GM12873 (cell line): ENCODE measurements around the gene TRPM4.
A peak's percentile ranks its signal among the peaks of the same experiment; 100 is the strongest.

ENCODE experiments used
- TF ChIP-seq, protein P1 (sequence below): IDR thresholded peaks from 2 replicates; pipeline ENCODE4 v1.5.1; 2012; ENCODE audit warnings: low read depth, mild to moderate bottlenecking, moderate library complexity, low read length, control low read depth; ENCODE audit not compliant: insufficient read depth; ENCODE audit errors: missing control alignments

Gene TRPM4

DNA sequence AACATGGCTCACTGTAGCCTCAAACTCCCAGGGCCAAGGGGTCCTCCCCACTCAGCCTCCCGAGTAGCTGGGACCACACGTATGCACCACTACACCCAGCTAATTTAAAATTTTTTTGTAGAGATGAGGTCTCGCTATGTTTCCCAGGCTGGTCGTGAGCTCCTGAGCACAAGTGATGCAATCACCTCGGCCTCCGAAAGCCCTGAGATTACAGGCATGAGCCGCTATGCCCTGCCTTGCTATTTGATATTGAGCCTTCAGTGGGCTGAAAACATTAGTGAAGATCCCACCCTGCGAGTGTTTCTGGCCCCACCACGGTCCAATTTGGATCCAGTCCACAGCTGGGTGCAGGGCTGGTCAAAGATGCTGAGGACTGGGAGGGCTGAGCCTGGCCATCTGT is 65.9 kb downstream of the TRPM4 start:
- TF ChIP-seq, protein P1, sequence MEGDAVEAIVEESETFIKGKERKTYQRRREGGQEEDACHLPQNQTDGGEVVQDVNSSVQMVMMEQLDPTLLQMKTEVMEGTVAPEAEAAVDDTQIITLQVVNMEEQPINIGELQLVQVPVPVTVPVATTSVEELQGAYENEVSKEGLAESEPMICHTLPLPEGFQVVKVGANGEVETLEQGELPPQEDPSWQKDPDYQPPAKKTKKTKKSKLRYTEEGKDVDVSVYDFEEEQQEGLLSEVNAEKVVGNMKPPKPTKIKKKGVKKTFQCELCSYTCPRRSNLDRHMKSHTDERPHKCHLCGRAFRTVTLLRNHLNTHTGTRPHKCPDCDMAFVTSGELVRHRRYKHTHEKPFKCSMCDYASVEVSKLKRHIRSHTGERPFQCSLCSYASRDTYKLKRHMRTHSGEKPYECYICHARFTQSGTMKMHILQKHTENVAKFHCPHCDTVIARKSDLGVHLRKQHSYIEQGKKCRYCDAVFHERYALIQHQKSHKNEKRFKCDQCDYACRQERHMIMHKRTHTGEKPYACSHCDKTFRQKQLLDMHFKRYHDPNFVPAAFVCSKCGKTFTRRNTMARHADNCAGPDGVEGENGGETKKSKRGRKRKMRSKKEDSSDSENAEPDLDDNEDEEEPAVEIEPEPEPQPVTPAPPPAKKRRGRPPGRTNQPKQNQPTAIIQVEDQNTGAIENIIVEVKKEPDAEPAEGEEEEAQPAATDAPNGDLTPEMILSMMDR: no peak

DNA sequence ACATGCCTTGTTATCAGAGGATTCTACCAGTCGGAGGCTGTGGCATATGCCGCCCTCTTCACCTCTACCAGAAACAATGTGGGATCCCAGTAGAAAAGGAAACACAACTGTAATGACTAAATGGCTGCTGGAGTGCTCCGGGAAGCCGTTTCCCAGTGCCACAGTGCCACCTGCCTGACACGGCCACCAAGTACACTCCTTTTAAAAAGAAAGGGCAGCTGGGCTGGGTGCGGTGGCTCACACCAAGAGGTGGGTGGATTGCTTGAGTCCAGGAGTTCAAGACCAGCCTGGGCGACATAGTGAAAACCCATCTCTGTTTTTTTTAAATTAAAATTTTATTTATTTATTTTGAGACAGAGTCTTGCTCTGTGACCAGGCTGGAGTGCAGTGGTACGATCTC is 67.3 kb downstream of the TRPM4 start:
- TF ChIP-seq, protein P1: peak; percentile 49

DNA sequence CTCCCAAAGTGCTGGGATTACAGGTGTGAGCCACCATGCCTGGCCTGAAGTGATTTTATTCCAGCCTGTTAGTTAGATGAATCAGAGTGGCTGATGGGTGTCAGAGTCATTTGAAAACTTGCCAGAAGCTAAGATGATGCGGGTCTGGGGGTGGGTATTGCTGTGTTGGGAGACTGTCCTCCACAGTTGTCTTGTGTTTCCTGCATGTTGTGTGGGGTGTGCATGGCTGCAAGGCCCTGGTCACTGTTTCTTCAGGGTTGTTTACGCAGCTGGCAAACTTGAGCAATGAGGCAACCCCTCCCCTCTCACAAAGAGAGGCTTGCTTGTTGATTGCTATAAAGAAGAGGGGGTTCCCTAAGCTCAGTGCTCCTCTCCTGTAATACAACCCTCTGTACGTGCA is 71.8 kb downstream of the TRPM4 start:
- TF ChIP-seq, protein P1: no peak

- TF ChIP-seq, protein P1: no peak
Observed at GRCh38 chr19:49231389-49231788, 73.8 kb downstream of the TRPM4 start.

DNA sequence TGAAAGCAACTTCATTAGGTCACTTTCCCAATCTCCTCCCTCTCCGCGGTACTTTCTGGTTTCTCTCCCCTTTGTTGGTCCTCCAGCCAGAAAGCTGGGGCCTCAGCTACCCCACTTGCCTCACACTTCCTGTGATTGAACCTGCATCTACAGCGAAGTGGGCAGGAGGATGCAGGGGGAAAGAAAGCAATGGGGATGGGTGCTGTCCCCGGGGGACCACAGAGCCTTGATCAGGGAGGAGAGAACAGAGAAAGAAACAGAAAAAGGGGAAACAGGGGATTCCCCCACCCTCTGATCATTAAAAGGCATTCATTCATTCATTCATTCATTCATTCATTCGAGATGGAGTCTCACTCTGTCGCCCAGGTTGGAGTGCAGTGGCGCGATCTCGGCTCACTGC is 74.2 kb downstream of the TRPM4 start:
- TF ChIP-seq, protein P1: no peak

DNA sequence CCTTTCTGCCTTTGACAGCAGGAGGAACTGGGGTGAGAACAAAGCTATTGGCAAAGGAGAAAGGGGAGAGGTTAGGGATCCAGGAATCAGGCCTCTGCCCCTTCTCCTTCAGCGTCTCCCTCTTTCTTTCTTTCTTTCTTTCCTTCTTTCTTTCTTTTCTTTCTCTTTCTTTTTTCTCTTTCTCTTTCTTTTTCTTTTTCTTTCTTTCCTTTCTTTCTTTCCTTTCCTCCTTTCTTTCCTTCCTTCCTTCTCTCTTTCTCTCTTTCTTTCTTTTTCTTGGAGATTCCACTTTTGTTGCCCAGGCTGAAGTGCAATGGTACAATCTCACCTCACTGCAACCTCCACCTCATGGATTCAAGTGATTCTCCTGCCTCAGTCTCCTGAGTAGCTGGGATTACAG is 75.6 kb downstream of the TRPM4 start:
- TF ChIP-seq, protein P1: no peak

- TF ChIP-seq, protein P1: no peak
Observed at GRCh38 chr19:49241769-49242168, 84.2 kb downstream of the TRPM4 start.

GRCh38 chr19:49243129-49243528 is 85.5 kb downstream of the TRPM4 start:
- TF ChIP-seq, protein P1: no peak
